ENCODE results near the gene TTLL11.

DNA sequence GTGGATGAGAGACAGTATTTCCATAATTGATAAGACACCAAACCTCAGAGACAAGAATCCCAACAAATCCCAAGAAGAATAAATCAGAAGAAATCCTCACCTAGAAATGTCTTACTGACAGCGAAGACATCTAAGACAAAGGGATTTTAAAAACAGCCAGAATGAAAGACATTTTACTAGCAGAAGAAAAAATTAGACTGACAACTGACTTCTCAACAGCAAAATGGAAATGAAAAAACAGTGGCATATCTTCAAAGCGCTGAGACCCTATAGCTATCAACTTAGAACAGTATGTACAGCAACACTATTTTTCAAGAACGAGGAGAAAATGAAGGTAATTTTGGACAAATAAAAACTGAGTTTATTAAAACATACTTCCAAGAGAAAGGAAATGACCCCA, 16.3 kb downstream of the TTLL11 start:
- TF ChIP-seq CTCF (conservative IDR thresholded peaks at IDR 0.05), result no peak
- no peak for TF ChIP-seq ZFX (IDR thresholded peaks at IDR 0.05)

Measured in C4-2B (cell line).